ENCODE measurements around the gene SENP1.

DNA sequence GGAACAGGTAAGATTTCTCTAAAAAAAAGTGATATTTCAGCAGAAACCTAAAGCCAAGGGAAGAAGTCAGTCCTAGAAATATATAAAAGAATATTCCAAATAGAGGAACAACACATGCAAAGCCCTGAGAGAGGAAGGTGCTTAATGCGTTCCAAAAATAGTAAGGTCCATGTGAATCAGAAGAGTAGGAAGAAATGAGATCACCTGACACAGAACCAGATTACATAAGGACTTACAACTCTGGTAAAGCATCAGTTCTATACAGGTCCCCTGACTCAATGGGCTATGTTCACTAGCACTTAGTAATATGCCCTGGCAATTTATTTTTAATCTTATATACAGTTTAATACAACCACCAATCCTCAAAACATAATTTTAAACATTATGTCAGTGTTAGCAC lies 30.0 kb downstream of the SENP1 start:
- TF ChIP-seq, protein P1, sequence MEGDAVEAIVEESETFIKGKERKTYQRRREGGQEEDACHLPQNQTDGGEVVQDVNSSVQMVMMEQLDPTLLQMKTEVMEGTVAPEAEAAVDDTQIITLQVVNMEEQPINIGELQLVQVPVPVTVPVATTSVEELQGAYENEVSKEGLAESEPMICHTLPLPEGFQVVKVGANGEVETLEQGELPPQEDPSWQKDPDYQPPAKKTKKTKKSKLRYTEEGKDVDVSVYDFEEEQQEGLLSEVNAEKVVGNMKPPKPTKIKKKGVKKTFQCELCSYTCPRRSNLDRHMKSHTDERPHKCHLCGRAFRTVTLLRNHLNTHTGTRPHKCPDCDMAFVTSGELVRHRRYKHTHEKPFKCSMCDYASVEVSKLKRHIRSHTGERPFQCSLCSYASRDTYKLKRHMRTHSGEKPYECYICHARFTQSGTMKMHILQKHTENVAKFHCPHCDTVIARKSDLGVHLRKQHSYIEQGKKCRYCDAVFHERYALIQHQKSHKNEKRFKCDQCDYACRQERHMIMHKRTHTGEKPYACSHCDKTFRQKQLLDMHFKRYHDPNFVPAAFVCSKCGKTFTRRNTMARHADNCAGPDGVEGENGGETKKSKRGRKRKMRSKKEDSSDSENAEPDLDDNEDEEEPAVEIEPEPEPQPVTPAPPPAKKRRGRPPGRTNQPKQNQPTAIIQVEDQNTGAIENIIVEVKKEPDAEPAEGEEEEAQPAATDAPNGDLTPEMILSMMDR (IDR thresholded peaks at IDR 0.05; ENCODE audit: poor library complexity, severe bottlenecking) = no peak
- no peak for TF ChIP-seq MXI1 (conservative IDR thresholded peaks at IDR 0.05; ENCODE audit: poor library complexity, severe bottlenecking)
